Tibial nerve (tissue), 4 donors: ENCODE measurements around the gene GIPC2. TPM values are rescaled to one million over a fixed set of nuclear protein-coding genes. Genes with fewer than 3 reads are reported as not detected.

Experiments used
- DNase-seq, 2 donors: peaks; one replicate each; pipeline ENCODE4 v3.0.0-alpha.2; 2019; ENCODE audit warnings: low spot score in 2 of 2
- H3K27ac ChIP-seq, 4 donors: fragments of 200-600 bp; sonication (generic) in 3 of 4; one replicate each; pipeline ENCODE4 v1.5.1; 2017 to 2019; ENCODE audit warnings: mild to moderate bottlenecking in 1 of 4
- H3K27me3 ChIP-seq, 2 donors: fragments of 200-600 bp; sonication (generic) in 1 of 2; one replicate each; pipeline versions ENCODE4 v1.5.1 to v1.6.0; 2017 to 2019
- H3K36me3 ChIP-seq, 3 donors: fragments of 200-600 bp; sonication (generic); one replicate each; pipeline ENCODE4 v1.5.1; 2018 to 2019
- H3K4me1 ChIP-seq, 4 donors: fragments of 200-600 bp; sonication (generic) in 3 of 4; one replicate each; pipeline ENCODE4 v1.5.1; 2017 to 2019
- H3K4me3 ChIP-seq, 4 donors: fragments of 200-600 bp; sonication (generic) in 3 of 4; one replicate each; pipeline ENCODE4 v1.5.1; 2017 to 2019; ENCODE audit warnings: mild to moderate bottlenecking in 1 of 4, moderate library complexity in 1 of 4
- H3K9me3 ChIP-seq, 4 donors: fragments of 200-600 bp; sonication (generic) in 3 of 4; one replicate each; pipeline ENCODE4 v1.5.1; 2017 to 2019
- CTCF ChIP-seq, 5 experiments: fragments of 200-600 bp in 3 of 5; fragments of 450-650 bp in 2 of 5; sonication (generic) in 3 of 5; IDR thresholded peaks; one replicate each; pipeline ENCODE4 v1.5.1; 2016 to 2019; ENCODE audit warnings: antibody characterized with exemption in 5 of 5, mild to moderate bottlenecking in 3 of 5, moderate library complexity in 2 of 5
- EP300 ChIP-seq, 2 donors: sonication (generic); formaldehyde crosslinking; IDR thresholded peaks; one replicate each; pipeline ENCODE4 v1.6.1; 2017; ENCODE audit warnings: antibody characterized with exemption in 2 of 2, mild to moderate bottlenecking in 1 of 2
- POLR2A ChIP-seq, 2 donors: fragments of 450-650 bp; IDR thresholded peaks; one replicate each; pipeline ENCODE4 v1.6.1; 2017; ENCODE audit warnings: antibody characterized with exemption in 2 of 2, mild to moderate bottlenecking in 2 of 2, moderate library complexity in 2 of 2
- WGBS, 2 donors: methylation state at CpG; one replicate each; pipeline ENCODE4 v1.1.5; 2018; 5-methylcytosine and 5-hydroxymethylcytosine counted together
- total RNA-seq, 4 donors: library from RNA; depleted of rRNA; stranded (reverse); fragments of >200 nt; gene quantifications; one replicate each; pipeline ENCODE4 v1.1.0, GENCODE V29; 2016

The GIPC2 gene
- total RNA-seq, 4 donors from 2014 or later, result 2.1 to 6.9 (median 3.7) TPM

GRCh38 chr1:78094639-78095038 is 48.9 kb downstream of the GIPC2 start:
- H3K4me3 ChIP-seq, result no peak overlapping the region
- H3K9me3 ChIP-seq, result no peaks in the 10 kb centered on the region
- H3K27me3 ChIP-seq, result no peaks in the 10 kb centered on the region
- H3K4me1 ChIP-seq, result peaks cover 0 to 21% (median 4%) of the 10 kb centered on the region in 4 donors
- TF ChIP-seq EP300 (IDR thresholded peaks at IDR 0.05), result no peak
- TF ChIP-seq CTCF (IDR thresholded peaks at IDR 0.05), result no peak
- no peak for TF ChIP-seq POLR2A (IDR thresholded peaks at IDR 0.05)
- no peak for DNase-seq
- 90 to 97% methylated on average over 1 of the region's 1 CpG for WGBS, 2 donors
- peak overlapping the region in 1 of 4 donors; percentile 45 for H3K27ac ChIP-seq
- no peaks in the 10 kb centered on the region for H3K36me3 ChIP-seq

GRCh38 chr1:78095593-78095992 is 49.8 kb downstream of the GIPC2 start:
- no peaks in the 10 kb centered on the region for H3K36me3 ChIP-seq
- no peaks in the 10 kb centered on the region for H3K9me3 ChIP-seq
- no peaks in the 10 kb centered on the region for H3K27me3 ChIP-seq
- H3K4me1 ChIP-seq, result peaks cover 0 to 21% (median 4%) of the 10 kb centered on the region in 4 donors
- H3K4me3 ChIP-seq, result no peak overlapping the region
- WGBS, 2 donors, result 44 to 54% methylated on average over 2 of the region's 2 CpGs
- no peak for TF ChIP-seq POLR2A (IDR thresholded peaks at IDR 0.05)
- TF ChIP-seq EP300 (IDR thresholded peaks at IDR 0.05), result no peak
- TF ChIP-seq CTCF (IDR thresholded peaks at IDR 0.05), result no peak
- no peak for DNase-seq
- peak overlapping the region in 2 of 4 donors; percentile 45 to 49 for H3K27ac ChIP-seq

GRCh38 chr1:78096017-78096416 is 50.3 kb downstream of the GIPC2 start:
- Histone ChIP-seq H3K4me1 (peaks cover 0 to 21% (median 4%) of the 10 kb centered on the region in 4 donors), H3K36me3 (no peaks in the 10 kb centered on the region), H3K4me3 (no peak overlapping the region), H3K27me3 (no peaks in the 10 kb centered on the region), H3K27ac (peak overlapping the region in 1 of 4 donors; percentile 45), H3K9me3 (no peaks in the 10 kb centered on the region)
- TF ChIP-seq EP300 (IDR thresholded peaks at IDR 0.05), result no peak
- TF ChIP-seq CTCF (IDR thresholded peaks at IDR 0.05), result no peak
- no peak for TF ChIP-seq POLR2A (IDR thresholded peaks at IDR 0.05)
- no peak for DNase-seq

GRCh38 chr1:78096976-78097375 is 51.2 kb downstream of the GIPC2 start:
- H3K27me3 ChIP-seq, result no peaks in the 10 kb centered on the region
- H3K36me3 ChIP-seq, result no peaks in the 10 kb centered on the region
- WGBS, 2 donors, result 27 to 50% methylated on average over 1 of the region's 1 CpG
- H3K4me3 ChIP-seq, result no peak overlapping the region
- DNase-seq, result no peak
- peak overlapping the region in 2 of 4 donors; percentile 35 to 45 for H3K27ac ChIP-seq
- H3K4me1 ChIP-seq, result peaks cover 0 to 27% (median 4%) of the 10 kb centered on the region in 4 donors
- no peaks in the 10 kb centered on the region for H3K9me3 ChIP-seq
- TF ChIP-seq EP300 (IDR thresholded peaks at IDR 0.05) (no peak), POLR2A (IDR thresholded peaks at IDR 0.05) (no peak), CTCF (IDR thresholded peaks at IDR 0.05) (no peak)

GRCh38 chr1:78101051-78101450 is 55.3 kb downstream of the GIPC2 start:
- Histone ChIP-seq H3K9me3 (no peaks in the 10 kb centered on the region), H3K4me3 (no peak overlapping the region), H3K27ac (peak overlapping the region in 2 of 4 donors; percentile 49 to 61), H3K4me1 (peaks cover 0 to 21% (median 3%) of the 10 kb centered on the region in 4 donors), H3K36me3 (no peaks in the 10 kb centered on the region), H3K27me3 (no peaks in the 10 kb centered on the region)
- DNase-seq, result no peak
- WGBS, 2 donors, result 66 to 75% methylated on average over 2 of the region's 2 CpGs
- TF ChIP-seq CTCF (IDR thresholded peaks at IDR 0.05), result no peak
- TF ChIP-seq EP300 (IDR thresholded peaks at IDR 0.05), result no peak
- TF ChIP-seq POLR2A (IDR thresholded peaks at IDR 0.05), result no peak
